K562 (cell line): Measurements from ENCODE around the gene DMBT1. TPM values are rescaled to one million over a fixed set of nuclear protein-coding genes. Genes with fewer than 3 reads are reported as not detected.

Experiments used
- ATAC-seq: fragments of 200-7000 bp; cut with Tn5 transposase; 3 replicates; pipeline ENCODE4 v1.9.1; 2020; ENCODE audit warnings: moderate library complexity
- BruUV-seq: library from RNA; stranded (reverse); fragments of 400-500 nt; replicated peaks from 2 replicates; lab custom pipeline; 2021; lab: Mats Ljungman, UMichigan
- CTCF ChIA-PET: fragments of 300-600 bp; formaldehyde crosslinking; extraction: SDS; loops from one replicate; lab custom pipeline; 2021; ENCODE audit warnings: low intra/inter-chr PET ratio; lab: Yijun Ruan, JAX
- POLR2A ChIA-PET: fragments of 300-600, 350-650 bp; sonication (Branson Sonifier 250); formaldehyde crosslinking; extraction: SDS; loops from one replicate; lab custom pipeline; 2021; ENCODE audit warnings: antibody characterized with exemption, inconsistent platforms; lab: Yijun Ruan, JAX
- DNase-seq, 4 experiments: peaks; one replicate each; pipeline versions ENCODE4 v3.0.0 to v3.0.0-alpha.2; 2011 to 2018; ENCODE audit warnings: low spot score in 3 of 4, mixed read lengths in 3 of 4; ENCODE audit errors: extremely low read depth in 1 of 4
- FAIRE-seq: peaks from 2 replicates; lab custom pipeline; 2011; peaks lifted over from hg19 to GRCh38; lab: Jason Lieb, UNC
- H2AFZ ChIP-seq: 2 replicates; pipeline ENCODE4 v1.6.0; 2011; ENCODE audit warnings: low read depth, low read length, control low read depth, inconsistent platforms
- H3K27ac ChIP-seq: fragments of 200-600 bp; 3 replicates; pipeline ENCODE4 v1.8.0; 2011; ENCODE audit warnings: low read depth, mild to moderate bottlenecking, control low read depth, inconsistent platforms, low read length, moderate library complexity, mixed read lengths; ENCODE audit errors: extremely low read depth
- H3K27me3 ChIP-seq, 2 experiments: fragments of 300-600 bp in 1 of 2; 2 replicates in 1 of 2; 3 replicates in 1 of 2; pipeline versions ENCODE4 v1.6.0 to v1.8.0; 2011; ENCODE audit warnings: inconsistent platforms in 2 of 2, low read length in 2 of 2, mild to moderate bottlenecking in 1 of 2, mixed read lengths in 1 of 2, moderate library complexity in 1 of 2; ENCODE audit not compliant: control insufficient read depth in 2 of 2, insufficient read depth in 2 of 2
- H3K36me3 ChIP-seq: fragments of 300-600 bp; 3 replicates; pipeline ENCODE4 v1.8.0; 2011; ENCODE audit warnings: mild to moderate bottlenecking, low read length, inconsistent platforms; ENCODE audit not compliant: control insufficient read depth, insufficient read depth
- H3K4me1 ChIP-seq, 2 experiments: fragments of 200-600 bp in 1 of 2; replicated peaks in 1 of 2; 2 replicates in 1 of 2; 3 replicates in 1 of 2; pipeline versions ENCODE4 v1.5.1 to v1.8.0; 2011; ENCODE audit warnings: inconsistent platforms in 2 of 2, low read length in 2 of 2, mild to moderate bottlenecking in 1 of 2, mixed read lengths in 1 of 2, moderate library complexity in 1 of 2; ENCODE audit not compliant: control insufficient read depth in 2 of 2, insufficient read depth in 2 of 2
- H3K4me2 ChIP-seq: 2 replicates; pipeline ENCODE4 v1.6.1; 2011; ENCODE audit warnings: low read length, control low read depth, inconsistent platforms, mixed read lengths; ENCODE audit not compliant: insufficient read depth
- H3K4me3 ChIP-seq: fragments of 200-600 bp; sonication (generic), shearing (Covaris generic); 2 replicates; pipeline ENCODE4 v1.5.1; 2016; ENCODE audit warnings: control low read depth, inconsistent platforms
- H3K79me2 ChIP-seq: fragments of 200-600 bp; 3 replicates; pipeline ENCODE4 v1.8.0; 2011; ENCODE audit warnings: low read length, inconsistent platforms; ENCODE audit not compliant: control insufficient read depth, insufficient read depth
- H3K9ac ChIP-seq, 2 experiments: 2 replicates each; pipeline versions ENCODE4 v1.6.0 to v1.6.1; 2011; ENCODE audit warnings: low read depth in 2 of 2, low read length in 2 of 2, control low read depth in 1 of 2, inconsistent platforms in 1 of 2, mild to moderate bottlenecking in 1 of 2, mixed read lengths in 1 of 2; ENCODE audit not compliant: insufficient read depth in 1 of 2
- H3K9me1 ChIP-seq: one replicate; pipeline ENCODE4 v1.6.0; 2011; ENCODE audit warnings: inconsistent platforms, mild to moderate bottlenecking, low read length, moderate library complexity; ENCODE audit not compliant: control insufficient read depth, insufficient read depth
- H3K9me3 ChIP-seq: replicated peaks from 2 replicates; pipeline ENCODE4 v1.5.1; 2011; ENCODE audit warnings: low read depth, low read length, inconsistent platforms; ENCODE audit not compliant: control insufficient read depth, insufficient read depth
- H4K20me1 ChIP-seq: replicated peaks from 2 replicates; pipeline ENCODE4 v1.6.1; 2011; ENCODE audit warnings: low read length, inconsistent platforms, mixed read lengths; ENCODE audit not compliant: control insufficient read depth, insufficient read depth
- FIP1L1 ChIP-seq: fragments of 200-400 bp; formaldehyde crosslinking; IDR thresholded peaks from 2 replicates; pipeline ENCODE4 v1.6.1; 2018; ENCODE audit warnings: mild to moderate bottlenecking, low read depth, low read length; ENCODE audit not compliant: poor library complexity, severe bottlenecking
- NR2C2 ChIP-seq, 2 experiments: fragments of 200-800 bp in 1 of 2; sonication (Bioruptor generic) in 1 of 2; sonication (generic) in 1 of 2; formaldehyde crosslinking in 1 of 2; IDR thresholded peaks; 2 replicates each; pipeline versions ENCODE4 v1.6.1 to v1.8.0; 2016 to 2022; ENCODE audit warnings: mild to moderate bottlenecking in 1 of 2, missing compliant biosample characterization in 1 of 2, missing genetic modification characterization in 1 of 2, missing genetic modification reagents in 1 of 2
- PHB ChIP-seq: fragments of 250-450 bp; sonication (Bioruptor Pico); IDR thresholded peaks from 2 replicates; pipeline ENCODE4 v1.5.0; 2021
- SMC3 ChIP-seq: conservative IDR thresholded peaks from 2 replicates; pipeline ENCODE4 v1.6.1; 2011; ENCODE audit warnings: low read depth, low read length, improper control_type of control experiment; ENCODE audit not compliant: insufficient read depth
- SRSF3 ChIP-seq: fragments of 200-400 bp; formaldehyde crosslinking; IDR thresholded peaks from 2 replicates; pipeline ENCODE4 v1.6.1; 2016; ENCODE audit warnings: mild to moderate bottlenecking, low read length, moderate library complexity; ENCODE audit not compliant: insufficient read depth
- ZFP1 ChIP-seq: fragments of 450-650 bp; formaldehyde crosslinking; IDR thresholded peaks from 2 replicates; pipeline ENCODE4 v1.4.0; 2020; ENCODE audit warnings: mild to moderate bottlenecking, mixed read lengths
- ZNF124 ChIP-seq: sonication (generic); formaldehyde crosslinking; IDR thresholded peaks from 2 replicates; pipeline ENCODE4 v1.8.1; 2022; ENCODE audit warnings: missing genetic modification reagents
- ZNF668 ChIP-seq: fragments of 250-450 bp; sonication (Bioruptor Pico); IDR thresholded peaks from 2 replicates; pipeline ENCODE4 v1.8.0; 2022; ENCODE audit warnings: mild to moderate bottlenecking, inconsistent platforms
- WGBS: fragments of 100-300 bp; shearing (Covaris generic); methylation state at CpG from one replicate; pipeline ENCODE4 v1.1.6; 2016; ENCODE audit warnings: low coverage, mixed read lengths; ENCODE audit not compliant: insufficient coverage; ENCODE audit errors: missing lambda C conversion rate; 5-methylcytosine and 5-hydroxymethylcytosine counted together
- in situ Hi-C: fragments of 300-500 bp; cut with MboI; formaldehyde crosslinking; loops from 4 replicates; pipeline ENCODE4 v1.15.0; 2018; ENCODE audit warnings: inconsistent platforms, mixed read lengths
- intact Hi-C: fragments of 100-400 bp; cut with micrococcal nuclease; formaldehyde crosslinking; loops from 2 replicates; pipeline ENCODE4 v1.14.2; 2022
- polyA plus RNA-seq, 8 experiments: library from polyadenylated mRNA; depleted of rRNA in 4 of 8; stranded (reverse) in 5 of 8; unstranded in 3 of 8; fragments of >200 nt; fragmentation: Nextera tagmentation in 2 of 8; fragmentation: Illumina TruSeq in 1 of 8; extraction: Ambion mirVana in 2 of 8; extraction: Trizol in 1 of 8; gene quantifications; 2 replicates each; pipeline versions ENCODE4 v1.2.1 to v1.2.3, GENCODE V29; 2011 to 2014; ENCODE audit warnings: inconsistent platforms in 1 of 8, missing spikeins in 1 of 8
- total RNA-seq, 7 experiments: library from RNA; depleted of rRNA in 6 of 7; stranded (reverse); fragments of >200 nt in 6 of 7; fragmentation: Illumina TruSeq in 2 of 7; extraction: Trizol in 2 of 7; gene quantifications; 2 replicates each; pipeline versions ENCODE4 v1.2.1 to v1.2.3, GENCODE V29; 2011 to 2021; ENCODE audit warnings: low replicate concordance in 1 of 7
- TF ChIP-seq, protein P1 (sequence below): fragments of 250-450 bp; sonication (Bioruptor Pico); IDR thresholded peaks from 2 replicates; pipeline ENCODE4 v1.4.0; 2020; ENCODE audit warnings: mild to moderate bottlenecking
- TF ChIP-seq, protein P2 (sequence below): fragments of 200-600 bp; sonication (generic); IDR thresholded peaks from one replicate; pipeline ENCODE4 v1.6.1; 2012; ENCODE audit warnings: mild to moderate bottlenecking, low read depth, low read length, inconsistent platforms

DMBT1 gene
- total and polyA plus RNA-seq, 9 of the 15 experiments (the other 6 are each of a cell fraction or from before 2014, with no cell fraction given), result 0.01 to 0.07 TPM; not detected in 7

DNA sequence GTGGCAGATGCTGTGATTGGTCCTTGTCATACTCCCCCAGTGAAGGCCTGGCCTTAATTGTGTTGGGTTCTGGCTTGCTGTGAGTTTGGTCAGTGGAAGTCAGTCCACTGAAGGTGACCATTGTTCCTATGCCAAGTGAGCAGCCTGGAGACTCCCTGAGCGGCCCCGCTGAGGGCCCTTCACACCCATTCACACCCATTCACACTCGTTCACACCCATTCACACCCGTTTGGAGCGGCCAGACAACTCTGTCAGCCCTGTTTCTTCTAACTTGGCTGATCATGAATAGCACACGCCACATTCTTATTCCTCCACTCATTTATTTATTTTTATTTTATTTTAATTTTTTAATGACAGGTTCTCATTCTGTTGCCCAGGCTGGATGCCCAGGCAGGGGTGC lies 77.6 kb downstream of the DMBT1 start:
- Histone ChIP-seq H3K27ac (no peak overlapping the region), H4K20me1 (no peaks in the 10 kb centered on the region), H3K9ac (no peak overlapping the region), H3K4me1 (no peaks in the 10 kb centered on the region), H2AFZ (no peak overlapping the region), H3K36me3 (no peaks in the 10 kb centered on the region), H3K27me3 (peaks cover 0 to 4% of the 10 kb centered on the region in 2 experiments; a peak in 2 of 5 replicates), H3K4me3 (no peak overlapping the region), H3K79me2 (no peaks in the 10 kb centered on the region), H3K4me2 (no peak overlapping the region), H3K9me3 (no peaks in the 10 kb centered on the region), H3K9me1 (no peaks in the 10 kb centered on the region)
- ChIA-PET POLR2A (interaction anchor here (0.5 kb wide), 1 partner anchor 243 kb away, joined by 3 read pairs; no protein-coding TSS in a partner anchor), CTCF (no interaction called here)
- no TSS peak for BruUV-seq
- no peak for DNase-seq
- in situ Hi-C loops, result no loop called here
- FAIRE-seq, result no peak
- intact Hi-C loops, result no loop called here
- WGBS, result 0% methylated on average over 6 of the region's 6 CpGs
- no peak for ATAC-seq
- TF ChIP-seq ZNF124 (no peak), FIP1L1 (no peak), ZNF668 (CRISPR knock-in tag) (no peak), SMC3 (no peak), ZFP1 (CRISPR knock-in tag) (no peak), SRSF3 (no peak), PHB (CRISPR knock-in tag) (no peak), NR2C2 (CRISPR knock-in tag; IDR thresholded peaks at IDR 0.05) (no peak), NR2C2 (tag; IDR thresholded peaks at IDR 0.05) (no peak)
- TF ChIP-seq, protein P1, sequence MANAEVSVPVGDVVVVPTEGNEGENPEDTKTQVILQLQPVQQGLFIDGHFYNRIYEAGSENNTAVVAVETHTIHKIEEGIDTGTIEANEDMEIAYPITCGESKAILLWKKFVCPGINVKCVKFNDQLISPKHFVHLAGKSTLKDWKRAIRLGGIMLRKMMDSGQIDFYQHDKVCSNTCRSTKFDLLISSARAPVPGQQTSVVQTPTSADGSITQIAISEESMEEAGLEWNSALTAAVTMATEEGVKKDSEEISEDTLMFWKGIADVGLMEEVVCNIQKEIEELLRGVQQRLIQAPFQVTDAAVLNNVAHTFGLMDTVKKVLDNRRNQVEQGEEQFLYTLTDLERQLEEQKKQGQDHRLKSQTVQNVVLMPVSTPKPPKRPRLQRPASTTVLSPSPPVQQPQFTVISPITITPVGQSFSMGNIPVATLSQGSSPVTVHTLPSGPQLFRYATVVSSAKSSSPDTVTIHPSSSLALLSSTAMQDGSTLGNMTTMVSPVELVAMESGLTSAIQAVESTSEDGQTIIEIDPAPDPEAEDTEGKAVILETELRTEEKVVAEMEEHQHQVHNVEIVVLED (CRISPR knock-in tag), result no peak
- TF ChIP-seq, protein P2, sequence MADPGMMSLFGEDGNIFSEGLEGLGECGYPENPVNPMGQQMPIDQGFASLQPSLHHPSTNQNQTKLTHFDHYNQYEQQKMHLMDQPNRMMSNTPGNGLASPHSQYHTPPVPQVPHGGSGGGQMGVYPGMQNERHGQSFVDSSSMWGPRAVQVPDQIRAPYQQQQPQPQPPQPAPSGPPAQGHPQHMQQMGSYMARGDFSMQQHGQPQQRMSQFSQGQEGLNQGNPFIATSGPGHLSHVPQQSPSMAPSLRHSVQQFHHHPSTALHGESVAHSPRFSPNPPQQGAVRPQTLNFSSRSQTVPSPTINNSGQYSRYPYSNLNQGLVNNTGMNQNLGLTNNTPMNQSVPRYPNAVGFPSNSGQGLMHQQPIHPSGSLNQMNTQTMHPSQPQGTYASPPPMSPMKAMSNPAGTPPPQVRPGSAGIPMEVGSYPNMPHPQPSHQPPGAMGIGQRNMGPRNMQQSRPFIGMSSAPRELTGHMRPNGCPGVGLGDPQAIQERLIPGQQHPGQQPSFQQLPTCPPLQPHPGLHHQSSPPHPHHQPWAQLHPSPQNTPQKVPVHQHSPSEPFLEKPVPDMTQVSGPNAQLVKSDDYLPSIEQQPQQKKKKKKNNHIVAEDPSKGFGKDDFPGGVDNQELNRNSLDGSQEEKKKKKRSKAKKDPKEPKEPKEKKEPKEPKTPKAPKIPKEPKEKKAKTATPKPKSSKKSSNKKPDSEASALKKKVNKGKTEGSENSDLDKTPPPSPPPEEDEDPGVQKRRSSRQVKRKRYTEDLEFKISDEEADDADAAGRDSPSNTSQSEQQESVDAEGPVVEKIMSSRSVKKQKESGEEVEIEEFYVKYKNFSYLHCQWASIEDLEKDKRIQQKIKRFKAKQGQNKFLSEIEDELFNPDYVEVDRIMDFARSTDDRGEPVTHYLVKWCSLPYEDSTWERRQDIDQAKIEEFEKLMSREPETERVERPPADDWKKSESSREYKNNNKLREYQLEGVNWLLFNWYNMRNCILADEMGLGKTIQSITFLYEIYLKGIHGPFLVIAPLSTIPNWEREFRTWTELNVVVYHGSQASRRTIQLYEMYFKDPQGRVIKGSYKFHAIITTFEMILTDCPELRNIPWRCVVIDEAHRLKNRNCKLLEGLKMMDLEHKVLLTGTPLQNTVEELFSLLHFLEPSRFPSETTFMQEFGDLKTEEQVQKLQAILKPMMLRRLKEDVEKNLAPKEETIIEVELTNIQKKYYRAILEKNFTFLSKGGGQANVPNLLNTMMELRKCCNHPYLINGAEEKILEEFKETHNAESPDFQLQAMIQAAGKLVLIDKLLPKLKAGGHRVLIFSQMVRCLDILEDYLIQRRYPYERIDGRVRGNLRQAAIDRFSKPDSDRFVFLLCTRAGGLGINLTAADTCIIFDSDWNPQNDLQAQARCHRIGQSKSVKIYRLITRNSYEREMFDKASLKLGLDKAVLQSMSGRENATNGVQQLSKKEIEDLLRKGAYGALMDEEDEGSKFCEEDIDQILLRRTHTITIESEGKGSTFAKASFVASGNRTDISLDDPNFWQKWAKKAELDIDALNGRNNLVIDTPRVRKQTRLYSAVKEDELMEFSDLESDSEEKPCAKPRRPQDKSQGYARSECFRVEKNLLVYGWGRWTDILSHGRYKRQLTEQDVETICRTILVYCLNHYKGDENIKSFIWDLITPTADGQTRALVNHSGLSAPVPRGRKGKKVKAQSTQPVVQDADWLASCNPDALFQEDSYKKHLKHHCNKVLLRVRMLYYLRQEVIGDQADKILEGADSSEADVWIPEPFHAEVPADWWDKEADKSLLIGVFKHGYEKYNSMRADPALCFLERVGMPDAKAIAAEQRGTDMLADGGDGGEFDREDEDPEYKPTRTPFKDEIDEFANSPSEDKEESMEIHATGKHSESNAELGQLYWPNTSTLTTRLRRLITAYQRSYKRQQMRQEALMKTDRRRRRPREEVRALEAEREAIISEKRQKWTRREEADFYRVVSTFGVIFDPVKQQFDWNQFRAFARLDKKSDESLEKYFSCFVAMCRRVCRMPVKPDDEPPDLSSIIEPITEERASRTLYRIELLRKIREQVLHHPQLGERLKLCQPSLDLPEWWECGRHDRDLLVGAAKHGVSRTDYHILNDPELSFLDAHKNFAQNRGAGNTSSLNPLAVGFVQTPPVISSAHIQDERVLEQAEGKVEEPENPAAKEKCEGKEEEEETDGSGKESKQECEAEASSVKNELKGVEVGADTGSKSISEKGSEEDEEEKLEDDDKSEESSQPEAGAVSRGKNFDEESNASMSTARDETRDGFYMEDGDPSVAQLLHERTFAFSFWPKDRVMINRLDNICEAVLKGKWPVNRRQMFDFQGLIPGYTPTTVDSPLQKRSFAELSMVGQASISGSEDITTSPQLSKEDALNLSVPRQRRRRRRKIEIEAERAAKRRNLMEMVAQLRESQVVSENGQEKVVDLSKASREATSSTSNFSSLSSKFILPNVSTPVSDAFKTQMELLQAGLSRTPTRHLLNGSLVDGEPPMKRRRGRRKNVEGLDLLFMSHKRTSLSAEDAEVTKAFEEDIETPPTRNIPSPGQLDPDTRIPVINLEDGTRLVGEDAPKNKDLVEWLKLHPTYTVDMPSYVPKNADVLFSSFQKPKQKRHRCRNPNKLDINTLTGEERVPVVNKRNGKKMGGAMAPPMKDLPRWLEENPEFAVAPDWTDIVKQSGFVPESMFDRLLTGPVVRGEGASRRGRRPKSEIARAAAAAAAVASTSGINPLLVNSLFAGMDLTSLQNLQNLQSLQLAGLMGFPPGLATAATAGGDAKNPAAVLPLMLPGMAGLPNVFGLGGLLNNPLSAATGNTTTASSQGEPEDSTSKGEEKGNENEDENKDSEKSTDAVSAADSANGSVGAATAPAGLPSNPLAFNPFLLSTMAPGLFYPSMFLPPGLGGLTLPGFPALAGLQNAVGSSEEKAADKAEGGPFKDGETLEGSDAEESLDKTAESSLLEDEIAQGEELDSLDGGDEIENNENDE, result no peak
